Activated T-cell treated with anti-CD3 and anti-CD28 coated beads, Interleukin-2, amount 50 U/mL, for 24 hours (primary cell): ENCODE data around the gene DCDC2C.

Experiments used
- DNase-seq: peaks from one replicate; pipeline ENCODE4 v3.0.0-alpha.2; 2020
- H3K27ac Mint-ChIP-seq: 2 replicates; pipeline ENCODE4 v1.8.0; 2020; ENCODE audit warnings: mild to moderate bottlenecking, mixed read lengths
- H3K27me3 Mint-ChIP-seq: 2 replicates; pipeline ENCODE4 v1.8.0; 2020; ENCODE audit warnings: mixed read lengths
- H3K36me3 Mint-ChIP-seq: 2 replicates; pipeline ENCODE4 v1.8.0; 2020; ENCODE audit warnings: low read depth, mixed read lengths
- H3K4me1 Mint-ChIP-seq: 2 replicates; pipeline ENCODE4 v1.8.0; 2020; ENCODE audit warnings: low read depth, mixed read lengths
- H3K4me3 Mint-ChIP-seq: 2 replicates; pipeline ENCODE4 v1.8.0; 2020; ENCODE audit warnings: mild to moderate bottlenecking, moderate library complexity, mixed read lengths
- H3K9me3 Mint-ChIP-seq: 2 replicates; pipeline ENCODE4 v1.8.0; 2020; ENCODE audit warnings: mixed read lengths

The DCDC2C gene

GRCh38 chr2:3680548-3681345 is 22.6 kb upstream of the DCDC2C start:
- H3K36me3 Mint-ChIP-seq, result no peaks in the 10 kb centered on the region

GRCh38 chr2:3681625-3682024 is 21.8 kb upstream of the DCDC2C start:
- DNase-seq, result no peak
- Mint-ChIP-seq H3K27ac (no peak overlapping the region), H3K27me3 (peaks cover 9% of the 10 kb centered on the region), H3K36me3 (no peaks in the 10 kb centered on the region), H3K4me1 (no peaks in the 10 kb centered on the region), H3K4me3 (no peak overlapping the region), H3K9me3 (no peaks in the 10 kb centered on the region)

More at GRCh38 chr2:3680548-3681345, 22.6 kb upstream of the DCDC2C start:
- H3K27ac Mint-ChIP-seq, result no peak overlapping the region
- no peak overlapping the region for H3K4me3 Mint-ChIP-seq
- H3K4me1 Mint-ChIP-seq, result no peaks in the 10 kb centered on the region
- no peak for DNase-seq
- H3K27me3 Mint-ChIP-seq, result peaks cover 3% of the 10 kb centered on the region
- no peaks in the 10 kb centered on the region for H3K9me3 Mint-ChIP-seq

DNA sequence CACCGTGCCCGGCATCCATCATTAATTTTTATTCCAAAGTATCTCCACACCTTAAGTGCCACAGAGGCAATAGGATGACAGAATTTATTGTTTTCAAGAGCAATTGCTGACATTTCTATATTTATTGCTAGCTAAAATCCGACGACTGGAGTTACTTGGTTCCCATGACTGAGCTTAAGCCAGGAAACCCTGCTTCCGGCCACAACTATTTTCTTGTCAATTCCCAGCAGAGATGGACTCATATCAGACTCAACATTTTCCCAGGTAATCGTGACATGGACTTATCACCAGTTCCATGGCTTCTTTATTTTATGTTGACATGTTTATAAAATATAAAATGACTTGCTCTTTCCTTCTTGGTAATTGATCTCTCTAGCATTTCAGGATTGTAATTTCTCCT is 20.6 kb upstream of the DCDC2C start:
- no peak for DNase-seq
- H3K4me3 Mint-ChIP-seq, result no peak overlapping the region
- no peaks in the 10 kb centered on the region for H3K36me3 Mint-ChIP-seq
- H3K27ac Mint-ChIP-seq, result no peak overlapping the region
- H3K9me3 Mint-ChIP-seq, result no peaks in the 10 kb centered on the region
- H3K27me3 Mint-ChIP-seq, result peaks cover 20% of the 10 kb centered on the region
- no peaks in the 10 kb centered on the region for H3K4me1 Mint-ChIP-seq

GRCh38 chr2:3683748-3684454 is 19.5 kb upstream of the DCDC2C start:
- DNase-seq, result no peak
- Mint-ChIP-seq H3K4me1 (no peaks in the 10 kb centered on the region), H3K9me3 (no peaks in the 10 kb centered on the region), H3K36me3 (no peaks in the 10 kb centered on the region), H3K27me3 (peaks cover 27% of the 10 kb centered on the region), H3K27ac (no peak overlapping the region), H3K4me3 (no peak overlapping the region)

DNA sequence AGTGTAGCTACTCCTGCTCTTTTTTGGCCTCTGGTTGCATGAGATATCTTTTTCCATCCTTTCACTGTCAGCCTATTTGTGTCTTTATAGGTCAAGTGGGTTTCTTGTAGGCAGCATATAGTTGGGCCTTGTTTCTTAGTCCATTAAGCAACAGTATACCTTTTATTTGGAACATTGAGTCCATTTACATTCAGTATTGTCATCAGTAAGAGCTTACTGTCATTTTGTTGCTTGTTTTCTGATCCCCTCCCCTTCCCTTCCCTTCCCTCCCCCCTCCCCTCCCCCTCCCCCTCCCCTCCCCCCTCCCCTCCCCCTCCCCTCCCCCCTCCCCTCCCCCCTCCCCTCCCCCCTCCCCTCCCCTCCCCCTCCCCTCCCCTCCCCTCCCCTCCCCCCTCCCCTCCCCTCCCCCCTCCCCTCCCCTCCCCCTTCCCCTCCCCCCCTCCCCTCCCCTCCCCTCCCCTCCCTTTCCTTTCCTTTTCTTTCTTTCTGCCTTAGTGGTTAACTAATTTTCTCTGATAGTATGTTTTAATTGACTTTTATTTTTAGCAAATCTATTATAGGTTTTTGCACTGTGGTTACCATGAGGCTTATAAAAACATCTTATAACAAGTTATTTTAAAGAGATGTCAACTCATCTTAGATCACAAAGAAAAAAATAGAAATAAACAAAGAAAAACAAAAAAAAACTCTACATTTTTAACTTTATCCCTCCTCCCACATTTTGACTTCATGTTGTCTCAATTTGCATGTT is 13.2 kb upstream of the DCDC2C start:
- Mint-ChIP-seq H3K4me1 (no peaks in the 10 kb centered on the region), H3K27me3 (peaks cover 32% of the 10 kb centered on the region), H3K36me3 (no peaks in the 10 kb centered on the region), H3K9me3 (peaks cover 14% of the 10 kb centered on the region), H3K4me3 (no peak overlapping the region), H3K27ac (no peak overlapping the region)
- DNase-seq, result no peak

DNA sequence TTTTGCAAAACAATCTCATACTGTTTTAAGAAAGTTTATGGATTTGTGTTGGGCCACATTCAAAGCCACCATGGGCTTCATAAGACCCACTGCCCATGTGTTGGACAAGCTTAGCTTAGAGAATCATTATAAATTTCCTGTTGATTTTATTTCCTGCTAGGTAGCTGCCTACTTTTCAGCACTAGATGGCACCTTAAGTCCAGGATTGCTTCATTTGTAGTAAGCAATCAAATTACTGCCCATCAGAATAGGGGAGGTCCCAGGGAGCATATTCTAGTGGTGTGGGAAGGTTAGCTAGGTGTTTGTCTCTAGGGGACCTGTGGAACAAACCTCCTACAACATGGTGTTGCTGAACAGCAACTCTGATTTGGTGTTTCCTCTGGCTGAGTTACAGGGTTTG is 11.0 kb upstream of the DCDC2C start:
- no peak overlapping the region for H3K27ac Mint-ChIP-seq
- H3K4me3 Mint-ChIP-seq, result no peak overlapping the region
- peaks cover 24% of the 10 kb centered on the region for H3K27me3 Mint-ChIP-seq
- H3K36me3 Mint-ChIP-seq, result no peaks in the 10 kb centered on the region
- no peak for DNase-seq
- H3K9me3 Mint-ChIP-seq, result peaks cover 14% of the 10 kb centered on the region
- H3K4me1 Mint-ChIP-seq, result no peaks in the 10 kb centered on the region

GRCh38 chr2:3696545-3696944 is 6.8 kb upstream of the DCDC2C start:
- H3K9me3 Mint-ChIP-seq, result no peaks in the 10 kb centered on the region
- DNase-seq, result no peak
- no peaks in the 10 kb centered on the region for H3K4me1 Mint-ChIP-seq
- H3K36me3 Mint-ChIP-seq, result no peaks in the 10 kb centered on the region
- H3K27ac Mint-ChIP-seq, result no peak overlapping the region
- H3K4me3 Mint-ChIP-seq, result no peak overlapping the region
- peaks cover 44% of the 10 kb centered on the region for H3K27me3 Mint-ChIP-seq

DNA sequence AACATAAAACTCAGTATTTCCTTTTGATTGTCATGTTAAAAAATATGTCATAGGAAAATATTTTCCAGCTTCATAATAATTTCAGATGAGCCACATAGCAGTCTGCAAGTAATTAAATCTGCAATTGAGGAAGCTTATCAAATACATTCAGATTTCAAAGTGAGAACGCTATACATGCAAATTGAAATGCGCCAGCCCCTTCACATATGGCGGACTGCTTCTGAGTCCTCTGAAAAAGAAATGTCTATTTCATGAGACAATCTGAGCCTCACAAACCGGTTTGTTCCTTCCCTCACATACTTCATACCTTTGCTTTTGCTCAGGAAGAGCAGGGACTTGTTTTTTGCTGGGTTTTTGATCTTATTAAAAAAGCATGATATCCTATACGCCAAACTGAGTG is 2.3 kb upstream of the DCDC2C start:
- Mint-ChIP-seq H3K36me3 (no peaks in the 10 kb centered on the region), H3K9me3 (no peaks in the 10 kb centered on the region), H3K4me3 (no peak overlapping the region), H3K27me3 (peaks cover 63% of the 10 kb centered on the region), H3K27ac (no peak overlapping the region), H3K4me1 (peaks cover 6% of the 10 kb centered on the region)
- no peak for DNase-seq

DNA sequence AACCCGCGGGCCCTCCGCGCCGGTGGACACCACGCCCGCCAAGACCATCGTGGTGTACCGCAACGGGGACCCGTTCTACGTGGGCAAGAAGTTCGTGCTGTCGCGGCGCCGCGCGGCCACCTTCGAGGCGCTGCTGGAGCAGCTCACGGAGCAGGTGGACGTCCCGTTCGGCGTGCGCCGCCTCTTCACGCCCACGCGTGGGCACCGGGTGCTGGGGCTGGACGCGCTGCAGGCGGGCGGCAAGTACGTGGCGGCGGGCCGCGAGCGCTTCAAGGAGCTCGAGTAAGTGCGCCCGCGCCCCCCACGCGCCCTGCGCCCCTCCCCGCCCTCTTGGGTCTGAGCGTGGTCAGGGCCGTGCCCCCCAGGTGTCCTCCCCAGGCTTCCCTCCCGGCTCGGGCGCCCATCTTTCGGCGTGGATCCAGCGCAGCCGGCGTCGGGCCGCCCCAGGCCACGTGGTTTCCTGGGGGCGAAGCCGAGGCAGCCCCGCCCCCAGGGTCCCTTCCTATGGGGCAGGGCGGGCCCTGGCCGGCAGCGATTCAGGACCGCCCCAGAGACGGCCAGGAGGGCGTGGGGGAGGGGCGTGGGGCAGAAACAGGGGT is 481 bp downstream of the DCDC2C start:
- Mint-ChIP-seq H3K4me1 (peaks cover 6% of the 10 kb centered on the region), H3K4me3 (no peak overlapping the region), H3K9me3 (no peaks in the 10 kb centered on the region), H3K36me3 (no peaks in the 10 kb centered on the region), H3K27me3 (peaks cover 71% of the 10 kb centered on the region), H3K27ac (no peak overlapping the region)
- no peak for DNase-seq

GRCh38 chr2:3704692-3705091 is 1.3 kb downstream of the DCDC2C start:
- Mint-ChIP-seq H3K4me3 (no peak overlapping the region), H3K9me3 (no peaks in the 10 kb centered on the region), H3K36me3 (no peaks in the 10 kb centered on the region), H3K27me3 (peaks cover 66% of the 10 kb centered on the region), H3K27ac (no peak overlapping the region), H3K4me1 (peaks cover 6% of the 10 kb centered on the region)
- no peak for DNase-seq

DNA sequence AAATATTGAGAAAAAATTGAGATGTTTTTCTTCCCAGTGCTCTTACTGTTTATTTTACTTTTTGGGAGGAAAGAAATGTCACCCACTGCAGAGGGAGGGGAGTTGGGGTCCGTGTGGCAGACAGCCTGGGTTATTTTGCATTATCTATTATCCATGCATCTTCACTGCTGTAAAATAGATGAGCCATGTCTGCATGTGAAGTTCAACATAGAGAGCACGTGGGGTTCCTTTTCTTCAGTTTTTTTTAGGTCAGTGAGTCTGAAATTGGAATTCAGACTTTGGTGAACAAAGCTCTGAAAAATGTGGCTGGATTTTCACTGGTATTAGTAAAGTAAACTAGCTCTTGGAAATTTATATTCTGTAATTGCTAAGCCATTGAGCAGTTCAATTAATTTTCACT is 2.4 kb downstream of the DCDC2C start:
- Mint-ChIP-seq H3K27me3 (peaks cover 63% of the 10 kb centered on the region), H3K36me3 (no peaks in the 10 kb centered on the region), H3K4me1 (peaks cover 6% of the 10 kb centered on the region), H3K4me3 (no peak overlapping the region), H3K9me3 (no peaks in the 10 kb centered on the region), H3K27ac (no peak overlapping the region)
- no peak for DNase-seq

DNA sequence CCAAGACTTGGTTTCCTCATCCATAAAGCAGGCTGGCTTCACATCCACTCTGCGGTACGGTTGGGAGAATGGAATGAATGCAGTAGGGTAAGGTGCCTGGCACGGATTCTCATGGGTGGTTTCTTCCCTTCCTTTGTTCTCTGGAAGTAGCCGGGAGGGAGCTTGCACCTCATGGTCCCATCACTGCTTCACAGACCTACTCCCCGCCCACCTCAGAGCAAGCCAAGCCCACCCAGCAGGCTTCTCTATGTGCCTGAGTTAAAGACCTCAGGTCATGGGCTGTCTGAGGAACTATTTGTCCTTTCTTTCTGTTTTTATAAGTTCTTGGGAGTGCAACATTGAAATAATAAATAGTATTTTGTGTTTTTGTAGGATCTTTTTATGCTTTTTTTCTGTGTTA is 3.5 kb downstream of the DCDC2C start:
- Mint-ChIP-seq H3K27ac (no peak overlapping the region), H3K4me3 (no peak overlapping the region), H3K4me1 (peaks cover 6% of the 10 kb centered on the region), H3K27me3 (peaks cover 56% of the 10 kb centered on the region), H3K9me3 (no peaks in the 10 kb centered on the region), H3K36me3 (no peaks in the 10 kb centered on the region)
- DNase-seq, result no peak

GRCh38 chr2:3708576-3708975 is 5.2 kb downstream of the DCDC2C start:
- Mint-ChIP-seq H3K27me3 (peaks cover 42% of the 10 kb centered on the region), H3K4me1 (peaks cover 5% of the 10 kb centered on the region), H3K9me3 (no peaks in the 10 kb centered on the region), H3K27ac (no peak overlapping the region), H3K36me3 (no peaks in the 10 kb centered on the region), H3K4me3 (no peak overlapping the region)
- no peak for DNase-seq

GRCh38 chr2:3709225-3709624 is 5.8 kb downstream of the DCDC2C start:
- no peak overlapping the region for H3K4me3 Mint-ChIP-seq
- H3K9me3 Mint-ChIP-seq, result no peaks in the 10 kb centered on the region
- DNase-seq, result no peak
- H3K36me3 Mint-ChIP-seq, result no peaks in the 10 kb centered on the region
- peaks cover 42% of the 10 kb centered on the region for H3K27me3 Mint-ChIP-seq
- peaks cover 5% of the 10 kb centered on the region for H3K4me1 Mint-ChIP-seq
- no peak overlapping the region for H3K27ac Mint-ChIP-seq
